T-helper 1 cell (primary cell): ENCODE results near the gene CCHCR1.

Source experiments
- DNase-seq, 5 donors: peaks; one replicate each; pipeline ENCODE4 v3.0.0-alpha.2; 2012 to 2020

Gene CCHCR1

DNA sequence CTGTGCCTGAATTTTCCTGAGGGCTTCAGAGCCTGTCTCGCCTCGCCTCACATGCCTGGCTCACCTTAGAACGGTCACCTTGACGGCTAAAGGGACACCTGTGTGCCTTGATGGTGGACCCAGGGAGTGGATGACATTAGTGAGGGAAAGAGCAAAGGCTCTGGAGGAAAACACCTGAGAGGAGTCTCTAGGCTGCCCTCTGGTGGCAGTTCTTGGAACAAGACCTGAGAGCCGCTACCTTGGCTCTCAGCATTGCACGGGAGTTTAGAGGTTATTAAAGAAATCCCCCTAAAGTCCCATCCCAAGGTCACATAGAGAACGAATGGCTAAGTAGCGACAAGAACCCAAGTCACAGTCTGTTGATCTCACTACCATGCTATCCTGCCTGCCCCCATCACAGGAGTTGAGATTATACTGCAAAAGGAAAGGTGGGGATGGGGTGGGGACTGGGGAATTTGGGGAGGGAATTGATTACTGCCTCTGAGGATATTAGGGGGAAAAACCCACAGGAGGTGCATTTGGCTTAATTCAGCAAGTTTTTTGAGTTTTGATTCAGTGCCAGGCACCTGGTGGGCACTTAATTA lies 29.4 kb downstream of the CCHCR1 start:
- DNase-seq = peak; percentile 42 to 64 (median 54)

DNA sequence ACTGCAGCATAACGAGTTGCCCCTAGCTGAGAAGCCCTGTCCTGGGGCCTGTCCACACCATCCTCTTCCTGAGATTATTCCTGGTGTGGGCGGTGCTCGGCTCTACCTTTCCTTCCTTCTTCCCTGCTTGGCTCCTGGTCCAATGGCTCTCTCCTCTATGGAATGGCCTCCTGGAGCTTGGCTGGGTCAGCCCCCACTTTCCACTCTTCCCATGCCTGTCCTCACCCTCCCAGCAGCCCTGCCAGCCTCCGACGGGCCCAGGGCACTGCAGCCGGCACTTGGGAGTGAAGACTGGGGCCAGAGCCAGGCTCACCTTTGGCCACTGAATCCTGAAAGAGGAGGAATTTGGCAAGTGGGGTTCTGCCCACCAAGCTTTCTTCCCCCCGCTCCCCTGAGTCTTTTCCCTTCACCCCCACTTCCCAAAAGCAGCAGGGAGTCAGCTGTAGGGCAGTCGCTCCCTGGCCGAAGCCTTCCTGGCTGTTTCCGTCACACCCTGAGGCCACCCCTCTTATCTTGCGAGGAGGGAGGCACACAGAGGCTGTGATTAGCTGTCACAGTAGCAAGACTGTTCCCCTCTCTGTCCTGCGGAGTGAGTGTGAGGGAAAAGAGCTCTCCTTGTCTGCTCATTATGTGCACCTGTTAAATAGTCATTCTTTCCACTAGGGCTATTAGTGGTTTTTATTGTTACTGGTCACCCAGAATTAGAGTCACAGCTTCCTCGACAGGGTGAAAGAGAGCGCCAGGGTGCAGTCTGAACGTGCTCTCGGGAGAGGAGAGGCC lies 31.0 kb downstream of the CCHCR1 start:
- DNase-seq = no peak

DNA sequence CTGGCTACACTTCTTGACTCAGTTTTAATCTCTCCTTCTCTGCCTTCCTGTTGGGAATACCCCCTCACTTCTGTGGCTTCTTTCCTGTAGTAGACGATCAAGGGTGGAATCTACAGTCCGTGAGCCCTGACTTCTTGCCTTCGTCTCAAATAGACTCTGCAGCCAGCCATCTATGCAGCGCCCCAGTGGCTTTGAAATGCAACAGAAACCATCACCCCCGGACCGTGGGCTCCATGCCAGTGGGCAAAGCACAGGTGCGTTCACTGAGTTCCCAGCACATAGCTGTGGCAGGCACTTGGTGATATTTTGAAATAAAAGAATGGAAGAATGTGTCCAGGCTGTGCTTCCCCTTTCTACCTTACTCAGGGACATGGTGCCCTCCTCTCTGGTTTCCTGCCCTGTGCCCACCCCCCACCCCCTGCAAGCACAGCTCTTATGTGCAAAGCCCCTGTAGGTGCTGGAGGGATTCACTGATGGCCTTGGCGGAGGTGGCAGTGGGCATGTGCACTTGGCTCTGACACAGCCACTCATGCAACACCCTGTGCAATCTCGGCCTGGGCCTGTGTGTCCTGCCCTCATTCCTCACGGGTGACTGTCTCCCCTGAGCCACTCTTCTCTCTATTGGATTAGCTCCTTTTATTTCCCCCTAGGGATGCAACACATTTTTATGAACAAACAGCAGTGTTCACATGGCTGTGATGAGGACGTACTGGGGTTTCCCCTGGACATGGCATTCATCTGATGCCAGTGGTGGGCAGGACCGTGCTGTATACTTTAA lies 31.8 kb downstream of the CCHCR1 start:
- no peak for DNase-seq

DNA sequence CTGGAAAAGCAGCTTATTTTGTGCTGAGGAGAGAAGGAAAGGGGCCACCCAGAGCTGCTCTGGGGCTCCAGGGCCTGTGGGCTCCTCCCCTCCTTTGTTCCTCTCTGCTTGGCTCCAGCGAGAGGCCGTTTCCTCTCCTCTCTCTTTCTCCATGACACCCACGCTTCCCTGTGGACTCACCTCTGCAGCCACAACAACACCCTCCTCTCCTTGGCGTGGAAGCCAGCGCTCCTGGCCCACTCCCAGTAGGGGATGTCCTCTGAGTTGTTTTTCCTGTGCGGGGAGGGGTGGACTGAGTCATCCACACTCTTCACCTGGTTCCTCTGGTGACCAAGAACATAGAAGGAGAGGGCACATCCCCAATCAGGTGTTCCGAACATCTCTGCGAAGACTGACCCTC lies 32.4 kb downstream of the CCHCR1 start:
- no peak for DNase-seq

DNA sequence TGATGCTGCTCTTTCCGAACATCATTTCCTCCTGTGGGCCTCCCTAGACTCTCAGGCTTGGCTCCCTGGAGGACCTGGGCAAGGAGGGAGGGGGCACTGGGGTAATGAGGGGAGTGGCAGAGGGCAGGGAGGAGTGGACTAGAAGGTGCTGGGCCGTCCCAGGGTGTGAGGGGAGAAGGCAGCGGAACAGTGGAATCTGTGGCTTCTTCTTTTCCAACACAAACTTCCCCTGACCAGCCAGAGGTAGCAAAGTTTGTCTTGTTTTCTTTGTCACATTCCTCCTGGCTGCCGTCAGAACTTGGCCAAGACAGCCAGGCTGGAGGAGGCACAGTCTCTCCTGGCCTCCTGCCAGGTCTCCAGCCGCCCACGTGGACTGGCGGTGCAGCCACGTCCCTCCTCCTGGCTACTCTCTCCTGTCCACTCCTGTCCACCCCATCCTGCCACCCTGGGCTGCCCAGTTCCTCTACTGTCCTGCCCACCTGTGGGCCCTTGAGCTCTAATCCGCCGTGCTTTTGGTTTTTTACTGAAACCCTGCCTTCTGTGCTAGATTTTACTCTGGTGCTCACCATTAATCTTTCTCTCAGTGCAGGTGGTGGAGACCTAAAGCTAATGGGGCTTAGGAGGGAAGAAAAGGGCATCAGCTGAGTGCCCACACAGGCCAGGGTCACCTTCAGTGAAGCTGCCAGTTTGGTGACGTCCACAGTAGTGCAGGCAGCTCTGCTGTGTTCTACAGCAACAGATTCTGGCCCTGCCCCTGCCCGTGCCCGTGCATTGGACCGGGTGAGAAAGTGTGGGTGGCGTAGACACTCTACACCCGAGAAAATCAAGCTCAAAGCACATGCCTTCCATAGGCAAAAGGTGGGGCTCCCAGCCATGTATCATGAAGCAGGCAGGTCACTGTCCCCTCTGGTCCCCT lies 34.6 kb downstream of the CCHCR1 start:
- DNase-seq = no peak

DNA sequence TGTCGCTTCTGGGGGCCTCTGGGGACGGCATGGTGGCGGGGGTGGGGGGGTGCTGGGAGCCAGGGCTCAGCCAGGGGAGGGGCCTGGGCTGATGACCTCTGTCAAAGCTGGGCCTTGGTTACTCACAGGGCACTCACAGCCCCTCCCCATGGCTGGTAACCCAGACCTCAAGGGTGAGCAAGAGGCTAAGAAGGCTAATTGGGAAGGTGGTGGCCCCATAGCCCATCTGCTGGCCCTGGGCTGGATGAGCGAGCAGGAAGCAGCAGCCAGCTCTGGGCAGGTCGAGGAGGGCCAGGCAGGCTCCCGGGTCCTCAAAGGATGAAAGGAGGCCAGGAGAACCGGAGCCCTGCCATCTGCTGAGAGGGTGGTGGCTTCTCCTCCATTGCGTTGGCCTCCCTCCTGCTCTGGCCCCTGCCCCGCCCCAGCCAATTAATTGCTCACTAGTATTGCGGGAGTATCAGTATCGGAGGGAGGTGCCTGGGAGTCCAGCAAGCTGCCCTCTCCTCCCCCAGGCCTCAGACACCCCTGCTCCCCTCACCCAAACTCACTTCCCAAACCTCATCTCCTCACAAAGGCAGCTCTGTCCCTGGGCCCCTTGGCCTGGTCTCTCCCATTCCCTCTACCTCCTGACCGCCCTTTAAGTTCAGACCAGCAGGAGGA lies 36.3 kb downstream of the CCHCR1 start:
- no peak for DNase-seq

DNA sequence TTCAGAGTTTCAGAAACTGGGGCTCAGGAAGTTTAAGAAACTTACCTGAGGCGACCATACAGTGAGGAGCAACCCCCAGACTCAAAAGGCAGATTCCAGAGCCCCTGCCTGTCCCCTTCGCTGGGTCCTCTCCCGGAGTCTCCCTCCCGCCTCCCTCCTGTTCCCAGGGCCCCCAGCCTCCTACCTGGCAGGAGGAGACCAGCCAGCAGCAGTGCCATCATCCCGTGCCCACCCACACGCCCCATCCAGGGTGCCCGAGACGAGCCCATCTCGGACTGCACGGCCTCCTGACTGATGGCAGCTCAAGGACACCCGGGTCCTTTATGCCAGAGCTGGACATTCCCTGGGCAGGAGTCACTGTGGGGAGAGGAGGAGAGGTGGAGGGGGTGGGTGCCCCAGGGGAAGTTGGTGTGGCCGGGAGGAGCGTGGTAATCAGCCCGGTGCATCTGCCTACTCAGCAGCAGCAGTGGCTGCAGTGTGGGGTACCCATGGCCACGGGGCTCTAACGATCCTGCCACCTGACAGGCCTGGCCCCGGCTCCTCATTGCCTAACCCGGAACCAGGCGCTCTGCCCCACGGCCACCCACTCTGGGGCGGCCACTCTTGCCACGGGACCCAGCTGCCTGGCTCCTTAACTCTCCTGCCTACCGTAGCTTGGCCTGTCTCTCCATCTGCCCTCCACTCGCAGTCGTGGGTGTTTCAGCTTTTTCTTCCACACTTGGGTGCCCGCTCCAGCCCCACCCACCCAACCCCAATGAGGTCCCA lies 37.3 kb downstream of the CCHCR1 start, which contains the start of gene CDSN:
Gene CDSN, minus strand, starts transcription at position 296 of the 765 bp plus-strand sequence. Its CDS starts 27 bp downstream, at position 269.
- DNase-seq = no peak

DNA sequence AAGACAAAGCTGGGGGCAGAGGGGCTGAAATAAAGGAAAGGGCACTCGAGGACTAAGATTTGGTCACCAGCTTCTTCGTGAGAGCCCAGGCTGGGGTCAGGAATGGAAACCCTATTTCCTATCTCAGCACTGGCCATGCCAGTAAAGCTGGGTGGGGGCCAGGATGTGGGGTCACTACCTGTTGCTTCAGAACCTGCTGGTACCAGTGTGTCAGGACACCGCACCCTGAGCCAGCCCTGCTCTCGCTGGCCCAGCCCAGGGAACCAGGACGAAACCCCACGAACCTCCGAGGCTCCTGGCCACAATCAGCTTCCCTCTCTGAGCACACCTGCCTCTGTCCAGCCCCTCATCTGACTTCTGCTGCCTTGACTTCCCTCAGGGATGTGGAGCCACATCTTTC lies 39.4 kb downstream of the CCHCR1 start:
- no peak for DNase-seq

DNA sequence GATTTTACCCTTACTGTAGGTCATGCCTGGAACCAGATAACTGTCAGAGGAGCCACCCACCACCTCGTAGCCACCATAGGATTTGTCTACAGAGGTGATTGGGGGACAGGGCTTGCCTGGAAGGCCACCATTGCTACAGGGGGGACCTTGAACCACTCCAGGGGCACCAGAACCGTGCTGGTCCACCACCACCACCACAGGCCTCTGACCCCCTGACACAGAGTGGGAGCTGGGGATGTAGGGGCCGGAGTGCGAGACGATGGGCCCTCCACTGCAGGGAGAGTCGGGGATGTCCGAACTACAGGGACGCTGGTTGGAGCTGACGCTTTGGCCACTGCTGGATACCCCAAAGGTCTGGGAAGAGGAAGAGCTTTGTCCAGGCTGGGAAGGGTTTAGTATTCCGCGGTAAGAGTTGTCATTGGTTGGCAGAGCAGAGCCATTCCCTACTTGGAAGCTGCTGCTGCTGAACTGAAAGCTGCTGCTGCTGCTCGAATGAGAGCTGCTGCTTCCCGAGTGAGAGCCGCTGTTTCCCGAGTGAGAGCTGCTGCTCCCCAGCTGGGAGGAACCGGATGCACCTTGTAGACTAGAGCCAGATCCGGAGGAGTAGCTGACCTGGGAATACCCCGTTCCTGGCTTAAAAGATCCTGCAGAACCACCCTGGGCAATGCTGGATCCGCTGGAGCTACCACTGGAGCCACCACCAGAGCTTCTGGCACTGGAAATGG lies 40.8 kb downstream of the CCHCR1 start:
- no peak for DNase-seq

DNA sequence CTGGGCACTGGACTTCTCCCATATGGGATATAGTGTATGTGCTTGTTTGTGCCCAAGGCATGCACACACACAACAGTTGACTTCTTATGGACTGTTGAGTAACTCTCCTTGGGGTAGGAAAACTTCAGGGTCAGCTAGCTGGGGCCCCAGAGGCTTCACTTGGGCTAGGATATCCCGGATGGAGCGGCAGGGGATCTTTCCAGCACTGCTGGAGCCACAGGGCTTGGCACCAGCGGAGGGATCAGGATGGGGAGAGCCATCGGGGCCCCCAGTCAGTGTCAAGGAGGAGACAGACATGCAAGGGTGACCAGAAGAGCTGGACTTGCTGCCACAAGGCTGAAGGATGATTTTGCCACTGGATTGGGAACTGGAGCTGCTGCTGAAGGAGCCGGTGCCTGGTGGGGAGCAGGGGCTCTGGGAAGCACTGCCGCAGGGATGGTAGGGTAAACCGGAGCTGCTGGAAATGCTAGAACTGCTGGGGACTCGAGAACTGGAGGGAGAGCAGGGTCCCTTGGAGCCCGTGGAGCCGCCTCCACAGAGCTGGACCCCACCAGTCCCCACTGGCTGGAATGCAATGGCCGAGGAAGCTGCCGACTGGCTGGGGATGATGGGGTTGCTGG lies 41.6 kb downstream of the CCHCR1 start:
- DNase-seq = no peak

DNA sequence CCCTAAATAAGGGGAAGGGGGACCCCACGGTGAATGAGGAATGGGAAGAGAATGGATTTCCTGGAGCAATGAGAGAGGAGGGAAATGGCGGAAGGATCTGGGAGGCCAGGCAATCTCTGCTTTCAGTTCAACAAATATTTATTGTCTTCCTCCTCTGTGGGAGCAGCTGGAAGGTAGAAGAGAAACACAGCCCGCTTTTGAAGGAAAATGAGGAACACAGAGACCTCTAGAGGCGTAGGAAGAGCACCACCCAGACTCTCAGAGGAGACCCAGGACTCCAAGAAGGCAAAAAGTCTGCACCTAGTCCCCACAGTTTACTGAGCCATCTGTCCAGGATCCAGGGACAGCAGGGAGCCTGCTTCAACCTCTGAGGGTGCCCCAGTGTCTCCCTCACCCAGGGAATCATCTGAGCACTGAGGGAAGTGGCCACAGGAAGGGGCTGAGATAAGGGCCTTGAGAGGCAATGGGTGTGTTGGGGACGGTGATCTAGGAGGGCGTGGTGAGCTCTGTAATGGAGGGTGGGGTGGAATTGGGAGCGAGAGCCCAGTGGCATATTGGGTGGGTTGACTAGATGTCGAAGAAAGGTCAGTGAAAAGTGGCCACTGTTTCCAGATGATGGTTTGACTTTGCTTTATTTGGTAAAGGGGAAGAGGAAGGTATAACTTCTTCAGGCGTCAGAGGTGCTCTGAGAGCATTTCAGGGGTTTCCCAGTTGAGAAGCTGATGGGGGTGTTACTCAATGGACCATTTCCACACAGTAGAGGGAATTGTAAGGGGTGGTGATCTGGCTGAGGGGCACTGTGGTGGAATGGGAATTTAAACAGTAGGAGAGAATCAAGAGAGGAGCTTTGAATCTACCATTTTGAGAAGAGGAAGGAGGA lies 42.4 kb downstream of the CCHCR1 start:
- DNase-seq = no peak

DNA sequence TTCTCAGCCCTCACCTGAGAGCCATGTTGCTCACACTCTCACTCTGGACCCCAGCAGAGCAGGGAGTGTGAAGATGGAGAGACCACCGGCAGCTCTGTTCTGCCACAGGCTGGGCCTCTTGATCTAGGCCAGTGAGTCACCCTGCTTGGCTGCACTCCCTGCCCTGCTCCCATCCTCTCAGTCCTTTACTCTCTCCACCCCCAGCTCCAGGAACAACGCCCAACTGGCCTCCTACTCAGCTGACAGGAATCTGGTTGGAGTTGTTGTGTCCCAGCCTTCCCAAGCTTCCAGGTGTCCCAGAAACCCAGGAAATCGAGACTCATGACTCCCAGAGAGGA lies 43.1 kb downstream of the CCHCR1 start, which contains the start of gene PSORS1C1:
Gene PSORS1C1, plus strand, starts transcription at position 260 of the 338 bp plus-strand sequence. CDS start 14,833 bp downstream, outside the sequence.
- no peak for DNase-seq

DNA sequence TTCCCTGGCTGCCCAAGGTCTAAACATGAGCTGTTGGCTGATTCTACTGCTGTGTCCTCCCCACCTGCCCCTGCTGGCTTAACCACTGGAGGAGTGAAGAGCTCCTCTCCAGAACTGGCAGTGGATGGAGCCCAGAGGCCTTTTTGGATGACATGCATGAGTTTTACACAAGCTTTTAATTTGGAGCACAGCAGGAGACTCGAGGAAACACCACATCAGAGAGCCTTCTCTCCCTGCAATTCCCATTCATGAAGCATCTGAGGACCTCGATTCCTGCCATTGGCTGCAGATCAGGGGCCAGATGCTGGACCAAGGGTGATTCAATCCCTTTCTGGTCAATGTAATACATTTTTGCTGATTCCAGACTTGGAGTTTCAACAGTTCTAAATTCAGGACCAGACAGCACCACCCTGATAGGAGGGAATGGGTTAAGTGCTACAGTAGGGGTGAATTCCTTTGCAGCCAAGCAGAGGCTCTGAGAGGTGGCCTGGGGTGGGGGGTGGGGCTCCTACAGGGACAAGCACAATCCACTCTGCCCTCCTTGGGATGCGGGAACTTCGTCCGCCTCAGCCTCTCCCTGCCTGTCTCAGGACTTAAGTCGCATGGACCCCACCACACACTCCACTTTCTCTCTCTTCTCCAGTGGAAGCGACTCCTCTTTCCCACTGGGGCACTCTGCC lies 43.6 kb downstream of the CCHCR1 start:
- DNase-seq = no peak

DNA sequence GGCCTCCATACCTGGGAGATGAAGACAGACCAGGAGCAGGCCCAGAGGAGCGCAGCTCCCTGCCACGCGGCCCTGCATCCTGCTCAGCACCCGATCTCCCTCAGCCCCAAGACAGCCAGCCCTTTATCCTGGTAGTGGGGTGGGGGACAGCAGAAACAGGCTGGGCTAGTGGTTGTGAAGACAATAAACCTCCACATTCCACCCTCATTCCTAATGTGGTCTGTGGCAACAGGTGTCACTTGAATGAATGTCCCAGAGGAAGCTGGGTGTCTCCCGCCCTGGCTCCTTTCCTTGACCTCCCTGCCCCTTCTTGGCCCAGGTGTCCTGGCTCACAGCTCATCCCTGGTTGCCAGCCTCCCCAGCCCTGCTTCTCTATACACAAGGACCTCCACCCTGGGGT lies 45.1 kb downstream of the CCHCR1 start, which contains the start of gene C6orf15:
Gene C6orf15, minus strand, starts transcription at position 98 of the 400 bp plus-strand sequence. Its CDS starts 20 bp downstream, at position 78.
- DNase-seq = no peak

DNA sequence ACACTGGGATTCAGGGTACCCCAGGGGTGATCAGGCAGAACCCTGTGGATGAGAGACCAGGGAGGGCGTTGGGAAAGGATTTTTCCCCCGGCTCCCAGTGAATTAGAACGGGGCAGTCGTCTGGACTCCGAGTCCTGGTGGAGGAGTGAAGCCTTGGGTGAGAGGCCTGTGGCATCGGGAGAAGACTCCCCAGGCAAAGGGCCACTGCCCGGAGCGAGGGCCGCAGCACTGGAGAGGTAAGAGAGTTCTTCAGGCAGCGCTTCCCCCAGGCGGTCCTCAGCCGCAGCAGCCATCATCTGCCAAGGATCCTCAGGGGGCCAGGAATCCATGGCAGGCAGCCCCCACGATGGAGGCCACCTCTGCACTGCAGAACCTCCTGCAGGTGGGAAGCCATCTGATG lies 45.9 kb downstream of the CCHCR1 start:
- DNase-seq = no peak

DNA sequence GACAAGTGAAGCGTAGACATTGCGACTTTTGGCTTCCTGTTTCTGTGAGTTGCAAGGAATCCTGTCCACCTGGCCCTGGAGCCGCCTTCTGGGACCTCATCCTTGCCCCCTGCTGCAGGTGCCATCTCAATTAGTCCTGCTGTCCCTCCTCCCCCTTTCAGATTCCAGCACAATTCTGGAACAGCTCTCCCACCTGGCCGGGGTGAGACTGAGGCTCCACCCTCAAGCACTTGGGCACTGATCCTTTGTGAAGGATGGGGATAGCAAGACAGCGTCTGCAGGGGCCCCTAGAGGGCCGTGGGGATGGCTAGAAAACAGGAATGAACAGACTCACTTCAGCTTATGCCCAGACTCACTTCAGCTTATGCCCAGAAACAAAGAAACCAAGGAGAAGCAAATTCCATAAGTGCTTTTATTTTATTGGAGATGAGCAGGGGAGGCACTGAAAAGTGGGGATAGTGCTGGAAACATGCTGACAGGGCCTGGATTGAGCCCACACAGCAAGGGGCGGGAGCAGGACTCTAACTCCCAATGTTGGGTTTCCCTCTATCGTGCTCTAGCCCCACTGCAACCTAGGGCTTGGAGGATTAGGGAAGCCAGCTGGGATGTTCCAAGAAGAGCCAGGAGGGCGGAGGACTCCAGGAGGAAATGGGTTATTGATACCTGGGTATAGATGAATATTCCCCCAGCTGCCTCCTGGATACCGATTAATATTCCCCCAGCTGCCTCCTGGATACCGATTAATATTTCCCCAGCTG lies 46.6 kb downstream of the CCHCR1 start:
- no peak for DNase-seq

DNA sequence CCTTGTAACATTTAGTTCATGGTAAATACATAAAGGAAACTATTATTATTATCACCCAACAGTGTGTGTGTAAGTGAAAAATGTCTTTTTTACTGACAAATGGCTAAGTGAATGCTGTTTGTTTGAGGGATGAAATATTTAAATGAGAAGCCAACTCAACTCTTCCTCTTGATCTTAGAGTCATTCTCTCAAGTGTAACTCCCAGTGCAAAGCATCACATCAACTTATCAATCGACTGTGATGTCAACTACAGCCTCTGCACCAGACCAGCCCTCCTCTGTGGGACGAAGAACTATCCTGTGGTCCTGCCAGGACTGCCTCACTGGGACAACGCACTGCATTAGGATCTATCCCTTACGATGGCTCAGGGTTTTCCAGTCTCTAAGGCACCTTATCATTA lies 50.5 kb downstream of the CCHCR1 start:
- DNase-seq = no peak
